ENCODE results near the gene ARNT2.
A peak's percentile ranks its signal among the peaks of the same experiment; 100 is the strongest.

ARNT2 gene

GRCh38 chr15:80560601-80561400 lies 156.6 kb downstream of the ARNT2 start:
- no peak for DNase-seq

GRCh38 chr15:80561500-80561899 lies 157.3 kb downstream of the ARNT2 start:
- no peak for DNase-seq

GRCh38 chr15:80562033-80562432 lies 157.9 kb downstream of the ARNT2 start:
- no peak for DNase-seq

- DNase-seq, result no peak
These were observed 158.7 kb downstream of the ARNT2 start for GRCh38 chr15:80562846-80563245.

DNA sequence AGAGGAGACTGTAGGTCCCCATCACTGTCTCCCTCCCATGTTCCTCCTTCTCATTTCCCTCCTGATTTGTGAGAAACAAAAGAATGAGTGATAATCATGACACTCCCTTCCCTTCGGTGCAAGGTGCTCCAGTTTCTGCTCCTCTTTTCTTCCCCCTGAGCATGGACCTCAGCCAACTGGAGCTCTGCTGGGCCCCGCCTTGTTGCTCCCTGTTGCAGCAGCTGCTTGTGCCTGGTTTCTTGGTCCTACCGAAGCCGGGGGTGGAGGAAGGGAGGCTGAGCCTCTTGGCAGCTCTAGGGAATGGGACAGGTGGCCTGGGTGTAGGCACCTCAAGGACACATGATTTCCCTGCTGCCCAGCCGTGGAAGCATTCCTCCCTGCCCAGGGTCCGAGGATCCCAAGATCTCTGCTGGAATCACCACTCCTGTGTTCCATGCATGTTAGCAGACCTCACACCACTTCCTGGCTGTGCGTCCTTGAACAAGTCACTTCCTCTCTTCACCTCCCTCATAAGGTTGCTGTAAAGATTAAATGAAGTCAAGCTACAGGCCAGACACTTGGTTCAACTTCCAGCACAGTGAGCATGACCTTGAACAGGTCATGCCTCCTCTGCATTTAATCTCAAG lies 159.3 kb downstream of the ARNT2 start:
- no peak for DNase-seq

DNA sequence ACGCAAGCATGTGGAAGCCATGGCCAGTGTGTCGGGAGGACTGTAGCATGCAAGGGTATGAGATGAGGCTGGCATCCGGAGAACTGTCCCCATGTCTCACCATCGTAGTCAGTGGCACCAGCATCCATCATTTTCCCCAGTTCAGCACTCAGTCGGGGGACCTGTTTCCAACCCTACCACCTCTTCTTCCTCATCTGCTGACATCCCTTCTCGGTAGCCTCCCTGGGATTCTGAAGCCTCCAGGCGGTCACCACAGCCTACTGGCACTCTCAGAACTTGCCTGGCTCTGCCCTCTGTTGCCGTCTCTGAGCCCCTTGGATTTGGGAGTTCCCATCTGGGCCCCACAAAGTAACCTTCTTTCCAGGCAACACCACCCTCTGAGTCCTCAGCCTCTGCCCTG lies 159.9 kb downstream of the ARNT2 start:
- no peak for DNase-seq

DNA sequence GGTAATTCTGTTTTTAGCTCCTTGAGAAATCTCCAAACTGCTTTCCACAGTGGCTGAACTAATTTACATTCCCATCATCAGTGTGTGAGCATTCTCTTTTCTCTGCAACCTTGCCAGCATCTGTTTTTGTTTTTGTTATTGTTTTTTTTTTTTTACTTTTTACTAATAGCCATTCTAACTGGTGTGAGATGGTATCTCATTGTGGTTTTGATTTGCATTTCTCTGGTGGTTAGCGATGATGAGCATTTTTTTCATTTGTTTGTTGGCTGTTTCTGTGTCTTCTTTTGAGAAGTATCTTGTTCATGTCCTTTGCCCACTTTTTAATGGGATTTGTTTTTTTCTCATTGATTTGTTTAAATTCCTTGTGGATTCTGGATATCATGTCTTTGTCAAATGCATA lies 161.2 kb downstream of the ARNT2 start:
- DNase-seq, result no peak

DNA sequence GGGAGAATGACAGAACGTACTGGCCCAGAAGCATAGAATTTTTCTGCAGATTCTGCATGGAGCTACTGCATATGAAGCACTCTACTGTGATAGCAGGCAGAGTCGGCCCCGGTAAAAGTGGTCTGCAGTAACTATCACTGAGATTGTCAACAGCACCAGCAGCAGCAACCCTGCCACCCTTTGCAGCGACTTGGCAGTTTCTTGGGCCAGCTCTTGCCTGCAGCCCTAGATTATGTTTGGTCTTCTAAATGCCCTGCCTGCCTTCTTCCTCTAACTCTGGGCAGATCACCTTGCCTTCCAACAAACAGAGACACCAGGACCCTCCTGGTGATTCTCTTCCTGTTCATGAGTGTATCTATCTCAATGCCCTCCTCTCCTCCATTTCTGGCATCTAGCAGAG lies 161.8 kb downstream of the ARNT2 start:
- DNase-seq, result no peak

GRCh38 chr15:80567721-80568157 lies 163.6 kb downstream of the ARNT2 start:
- peak; percentile 4 for DNase-seq

- no peak for DNase-seq
These were observed 164.1 kb downstream of the ARNT2 start for GRCh38 chr15:80568298-80568697.

DNA sequence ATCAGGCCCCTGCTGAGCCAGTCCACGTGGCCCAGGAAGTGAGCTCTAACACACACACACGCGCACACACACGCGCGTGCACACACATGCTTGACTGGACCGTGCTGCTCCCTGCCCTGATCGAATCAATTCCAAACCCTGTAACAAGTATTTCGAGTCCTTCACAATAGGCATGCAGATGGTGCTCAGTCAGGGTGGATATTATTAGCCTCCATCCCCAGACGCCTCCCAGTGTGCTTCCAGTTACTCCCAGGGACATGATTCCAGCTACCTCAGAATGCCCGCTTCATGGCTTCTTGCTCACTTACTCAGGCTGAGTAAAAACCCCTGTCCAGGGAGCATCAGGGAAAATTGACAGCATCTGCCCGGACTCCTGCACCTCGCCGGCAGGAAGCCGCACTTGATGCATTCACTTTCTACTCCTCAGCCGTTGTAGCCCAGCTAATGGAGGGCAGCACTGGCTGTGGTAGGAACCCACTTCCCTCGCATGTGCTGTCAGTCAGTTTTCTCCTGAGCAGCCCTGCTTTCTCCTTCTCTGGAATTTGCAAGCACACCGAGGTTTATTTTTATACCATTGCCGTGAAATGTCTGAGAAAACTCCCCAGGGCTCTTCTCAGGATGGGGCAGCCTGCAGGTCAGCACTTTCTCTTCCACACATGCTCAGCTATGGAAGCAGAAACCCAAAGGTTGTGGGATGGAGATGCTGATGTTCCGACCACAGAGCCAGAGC lies 164.9 kb downstream of the ARNT2 start:
- no peak for DNase-seq

GRCh38 chr15:80569656-80570055 lies 165.5 kb downstream of the ARNT2 start:
- no peak for DNase-seq

DNA sequence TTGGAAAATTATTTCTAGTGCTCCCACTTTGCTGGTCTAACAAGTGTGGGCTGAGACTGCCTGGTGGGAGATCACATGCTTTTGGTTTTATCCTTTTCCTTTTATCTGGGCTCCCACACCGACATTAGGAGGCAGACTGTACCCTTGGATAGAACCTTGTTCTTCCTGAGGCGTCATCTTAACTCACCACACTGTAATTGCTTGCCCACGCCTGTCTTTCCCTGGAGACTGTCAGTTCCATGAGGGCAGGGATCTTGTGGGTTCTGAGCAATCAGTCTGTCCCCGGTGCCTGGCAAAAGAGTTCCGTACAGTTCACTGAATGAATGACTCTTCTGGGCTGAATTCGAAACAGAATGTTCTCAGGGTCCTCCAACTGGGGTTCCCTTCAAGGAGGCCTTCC lies 166.4 kb downstream of the ARNT2 start:
- DNase-seq, result no peak

DNA sequence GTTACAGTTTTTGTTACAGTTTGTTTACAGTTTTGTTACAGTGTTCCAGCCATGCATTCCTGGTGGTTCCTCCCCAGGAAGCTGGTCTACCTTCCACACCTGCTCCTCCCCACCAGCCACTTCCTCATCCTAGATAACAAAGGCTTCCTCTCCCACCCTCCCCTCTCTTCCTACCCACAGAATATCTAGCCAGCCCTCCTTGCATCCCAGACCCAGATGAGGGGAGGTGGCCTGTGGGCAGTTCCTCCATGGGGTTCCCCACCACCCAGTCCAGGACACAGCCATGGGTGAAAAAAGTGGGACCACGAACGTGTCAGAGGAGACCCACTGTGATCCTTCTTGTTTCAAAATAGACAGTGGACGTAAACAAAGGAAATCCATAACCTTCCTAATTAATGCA lies 168.2 kb downstream of the ARNT2 start:
- DNase-seq, result no peak

GRCh38 chr15:80573606-80574005 lies 169.4 kb downstream of the ARNT2 start:
- DNase-seq, result no peak

DNA sequence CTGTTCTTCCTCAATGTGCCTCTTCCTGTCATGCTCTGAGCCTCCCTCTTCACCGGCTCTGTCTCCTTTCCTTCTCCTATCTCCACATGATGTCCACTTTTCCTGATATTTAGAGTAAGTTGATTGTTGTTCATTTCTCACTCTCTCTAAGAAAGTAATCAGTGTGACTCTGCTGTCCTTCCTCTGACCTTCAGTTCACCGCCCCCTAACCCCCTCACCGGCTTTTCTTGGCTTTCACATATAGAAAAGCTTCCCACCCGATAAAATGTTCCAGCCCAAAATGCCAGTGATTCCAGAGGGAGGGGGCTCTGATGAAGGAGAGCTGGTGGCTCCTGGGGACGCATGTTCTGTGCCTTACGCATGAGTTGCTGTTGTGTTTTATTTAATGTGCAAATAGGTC lies 170.4 kb downstream of the ARNT2 start:
- no peak for DNase-seq

GRCh38 chr15:80576519-80577090 lies 172.4 kb downstream of the ARNT2 start:
- DNase-seq, result no peak

- no peak for DNase-seq
These were observed 173.5 kb downstream of the ARNT2 start for GRCh38 chr15:80577552-80578205.

- no peak for DNase-seq
These were observed 174.0 kb downstream of the ARNT2 start for GRCh38 chr15:80578206-80578595.

DNA sequence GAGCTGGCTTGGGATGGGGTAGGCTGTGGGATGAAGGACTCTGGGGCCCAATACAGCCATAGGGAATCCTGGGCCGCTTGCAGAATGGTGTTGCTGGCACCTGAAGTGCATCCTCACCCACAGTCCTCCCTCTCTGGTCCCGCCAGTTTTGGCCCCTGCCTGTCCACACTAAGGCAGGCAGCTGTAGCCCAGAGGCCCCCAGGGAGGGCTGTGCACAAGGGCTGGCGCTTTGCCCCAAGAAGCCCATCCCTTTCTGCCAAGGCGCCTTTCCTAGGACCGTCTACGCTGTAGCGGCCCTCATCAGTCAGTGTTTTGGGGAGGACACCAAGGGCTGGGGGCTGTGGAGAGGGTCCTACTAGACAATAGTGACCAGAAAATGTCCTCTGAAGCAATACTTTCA lies 174.7 kb downstream of the ARNT2 start:
- DNase-seq, result no peak

DNA sequence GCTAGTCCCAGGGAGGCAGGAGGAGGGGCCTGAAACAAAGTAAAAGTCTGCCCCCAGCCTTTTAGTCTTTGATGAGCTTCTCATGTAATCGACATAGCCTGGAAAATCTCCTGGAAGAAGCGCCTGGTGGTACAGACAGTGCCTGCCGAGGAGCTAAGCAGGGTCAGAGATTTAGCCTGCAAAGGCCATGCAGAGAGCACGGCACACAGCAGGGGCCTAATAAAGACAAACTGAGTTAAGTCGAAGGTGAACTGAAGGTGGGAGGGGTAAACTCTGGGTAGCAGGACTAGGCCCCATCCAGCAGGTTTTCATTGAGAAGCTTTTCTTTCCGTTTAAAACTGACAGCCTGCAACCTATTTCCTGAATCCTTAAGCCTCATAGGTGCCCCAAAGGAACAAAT lies 175.4 kb downstream of the ARNT2 start:
- no peak for DNase-seq

DNA sequence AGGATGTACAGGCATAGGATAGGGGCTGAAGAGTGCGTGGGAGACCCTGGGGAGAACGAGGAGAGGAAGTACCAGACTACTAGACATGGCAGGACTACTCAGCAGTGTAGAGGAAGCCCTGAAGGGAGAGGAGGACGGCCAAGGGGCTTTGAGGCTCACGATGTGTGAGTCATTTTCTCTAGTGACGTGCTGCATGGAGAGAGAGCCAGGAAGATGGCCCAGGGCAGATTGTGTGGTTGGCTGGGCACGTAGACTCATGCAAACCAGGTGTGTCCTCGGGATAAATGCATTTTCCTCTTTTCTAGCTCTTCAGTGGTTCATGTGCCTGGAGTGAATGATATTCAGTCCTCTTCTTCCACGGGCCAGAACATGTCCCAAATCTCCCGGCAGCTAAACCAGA lies 175.9 kb downstream of the ARNT2 start:
- no peak for DNase-seq
